GM12878 (cell line): ENCODE data around the gene DNAJB6. TPM values are rescaled to one million over a fixed set of nuclear protein-coding genes. Genes with fewer than 3 reads are reported as not detected.
A peak's percentile ranks its signal among the peaks of the same experiment; 100 is the strongest.

Experiments used
- ATAC-seq: fragments of 200-7000 bp; cut with Tn5 transposase; 3 replicates; pipeline ENCODE4 v1.9.1; 2020; ENCODE audit warnings: mild to moderate bottlenecking, moderate library complexity
- BruUV-seq: library from RNA; stranded (reverse); fragments of 400-500 nt; replicated peaks from 2 replicates; lab custom pipeline; 2021; lab: Mats Ljungman, UMichigan
- CTCF ChIA-PET: fragments of 300-600 bp; sonication (Branson Sonifier 250); formaldehyde crosslinking; extraction: SDS; loops from one replicate; lab custom pipeline; 2021; ENCODE audit warnings: inconsistent platforms; lab: Yijun Ruan, JAX
- POLR2A ChIA-PET: fragments of 350-600 bp; formaldehyde crosslinking; extraction: SDS; loops from one replicate; lab custom pipeline; 2021; ENCODE audit warnings: inconsistent platforms; lab: Charles Lee
- RAD21 ChIA-PET: fragments of 300-600 bp; sonication (Branson Sonifier 250); formaldehyde crosslinking; loops from one replicate; lab custom pipeline; 2023; ENCODE audit warnings: antibody characterized with exemption; ENCODE audit not compliant: unreplicated experiment; lab: Charles Lee
- SMC1A ChIA-PET: fragments of 300-600 bp; sonication (Branson Sonifier 250); formaldehyde crosslinking; loops from one replicate; lab custom pipeline; 2023; ENCODE audit not compliant: unreplicated experiment, uncharacterized antibody; lab: Charles Lee
- DNase-seq: peaks from one replicate; pipeline ENCODE4 v3.0.0-alpha.2; 2011; ENCODE audit warnings: low read depth, low spot score
- FAIRE-seq: peaks from 3 replicates; lab custom pipeline; 2011; peaks lifted over from hg19 to GRCh38; lab: Jason Lieb, UNC
- H2AFZ ChIP-seq: 2 replicates; pipeline ENCODE4 v1.6.0; 2011; ENCODE audit warnings: low read depth, low read length, control low read depth; ENCODE audit not compliant: control insufficient read depth
- H3K27ac ChIP-seq: 2 replicates; pipeline ENCODE4 v1.5.1; 2011; ENCODE audit warnings: control low read depth; ENCODE audit not compliant: control insufficient read depth, insufficient read depth
- H3K27me3 ChIP-seq, 2 experiments: replicated peaks in 1 of 2; 2 replicates each; pipeline versions ENCODE4 v1.6.0 to v1.6.1; 2011; ENCODE audit warnings: low read length in 1 of 2; ENCODE audit not compliant: control insufficient read depth in 2 of 2, insufficient read depth in 2 of 2
- H3K36me3 ChIP-seq, 2 experiments: 2 replicates each; pipeline ENCODE4 v1.5.1; 2011; ENCODE audit warnings: low read length in 1 of 2; ENCODE audit not compliant: control insufficient read depth in 2 of 2, insufficient read depth in 2 of 2
- H3K4me1 ChIP-seq: 2 replicates; pipeline ENCODE4 v1.6.1; 2011; ENCODE audit warnings: mild to moderate bottlenecking, low read length, moderate library complexity, mixed read lengths; ENCODE audit not compliant: control insufficient read depth, insufficient read depth
- H3K4me2 ChIP-seq: 2 replicates; pipeline ENCODE4 v1.6.0; 2011; ENCODE audit warnings: control low read depth; ENCODE audit not compliant: control insufficient read depth, insufficient read depth
- H3K4me3 ChIP-seq: fragments of 200-600 bp; sonication (generic); 2 replicates; pipeline ENCODE4 v1.5.1; 2016
- H3K79me2 ChIP-seq: 2 replicates; pipeline ENCODE4 v1.6.0; 2011; ENCODE audit warnings: low read length; ENCODE audit not compliant: control insufficient read depth, insufficient read depth
- H3K9ac ChIP-seq: 2 replicates; pipeline ENCODE4 v1.8.0; 2011; ENCODE audit warnings: low read length, control low read depth, mixed read lengths; ENCODE audit not compliant: control insufficient read depth, insufficient read depth
- H3K9me3 ChIP-seq: replicated peaks from 3 replicates; pipeline ENCODE4 v1.5.1; 2011; ENCODE audit warnings: mild to moderate bottlenecking, low read length; ENCODE audit not compliant: control insufficient read depth, insufficient read depth
- H4K20me1 ChIP-seq: 2 replicates; pipeline ENCODE4 v1.6.0; 2011; ENCODE audit not compliant: control insufficient read depth, insufficient read depth
- CBX5 ChIP-seq: sonication (generic); IDR thresholded peaks from 2 replicates; pipeline ENCODE4 v1.6.1; 2016; ENCODE audit warnings: low read depth, moderate library complexity, mild to moderate bottlenecking, inconsistent platforms
- EED ChIP-seq: sonication (generic); IDR thresholded peaks from 2 replicates; pipeline ENCODE4 v1.6.1; 2016; ENCODE audit warnings: antibody characterized with exemption, low read depth
- IKZF1 ChIP-seq: fragments of 450-650 bp; conservative IDR thresholded peaks from 2 replicates; pipeline ENCODE4 v1.6.1; 2017; ENCODE audit warnings: antibody characterized with exemption, mild to moderate bottlenecking
- IKZF2 ChIP-seq, 2 experiments: fragments of 450-650 bp; IDR thresholded peaks; 2 replicates each; pipeline ENCODE4 v1.6.1; 2017; ENCODE audit warnings: mild to moderate bottlenecking in 2 of 2, moderate library complexity in 2 of 2
- JUNB ChIP-seq: IDR thresholded peaks from 2 replicates; pipeline ENCODE4 v1.6.1; 2016; ENCODE audit warnings: antibody characterized with exemption, mild to moderate bottlenecking
- POLR2AphosphoS5 ChIP-seq: IDR thresholded peaks from 2 replicates; pipeline ENCODE4 v1.6.1; 2011; ENCODE audit warnings: mild to moderate bottlenecking, low read length, inconsistent platforms
- POU2F2 ChIP-seq: IDR thresholded peaks from 3 replicates; pipeline ENCODE4 v1.6.1; 2011; ENCODE audit warnings: low read depth, mild to moderate bottlenecking, low read length, borderline replicate concordance
- SPI1 ChIP-seq: IDR thresholded peaks from 2 replicates; pipeline ENCODE4 v1.6.1; 2011; ENCODE audit warnings: low read depth, mild to moderate bottlenecking, low read length, moderate library complexity, borderline replicate concordance; ENCODE audit not compliant: insufficient read depth
- ZBED1 ChIP-seq: IDR thresholded peaks from 2 replicates; pipeline ENCODE4 v1.6.1; 2016; ENCODE audit warnings: borderline replicate concordance
- ZNF622 ChIP-seq: fragments of 450-650 bp; IDR thresholded peaks from 2 replicates; pipeline ENCODE4 v1.6.1; 2017; ENCODE audit warnings: mild to moderate bottlenecking, inconsistent platforms
- ZSCAN29 ChIP-seq: fragments of 450-650 bp; IDR thresholded peaks from 2 replicates; pipeline ENCODE4 v1.6.1; 2017; ENCODE audit warnings: mild to moderate bottlenecking, moderate library complexity
- WGBS: methylation state at CpG from one replicate; pipeline ENCODE4 v1.1.6; 2016; ENCODE audit warnings: low lambda C conversion rate; ENCODE audit not compliant: insufficient replicate concordance, insufficient coverage; ENCODE audit errors: missing lambda C conversion rate; 5-methylcytosine and 5-hydroxymethylcytosine counted together
- in situ Hi-C: fragments of 300-500 bp; cut with MboI; formaldehyde crosslinking; loops from 9 replicates; pipeline ENCODE4 v1.14.3; 2018; ENCODE audit warnings: mixed read lengths
- intact Hi-C: fragments of 100-400 bp; cut with micrococcal nuclease; formaldehyde crosslinking; loops from one replicate; pipeline ENCODE4 v1.14.2; 2022; ENCODE audit not compliant: unreplicated experiment
- polyA plus RNA-seq, 11 experiments: library from polyadenylated mRNA; depleted of rRNA in 4 of 11; unstranded in 6 of 11; stranded (reverse) in 5 of 11; fragments of >200 nt; fragmentation: Nextera tagmentation in 4 of 11; fragmentation: Illumina TruSeq in 1 of 11; extraction: Ambion mirVana in 4 of 11; extraction: Trizol in 1 of 11; gene quantifications; 1 replicate in 1 of 11; 2 replicates in 10 of 11; pipeline versions ENCODE4 v1.2.1 to v1.2.3, GENCODE V29; 2011 to 2016; ENCODE audit warnings: inconsistent platforms in 2 of 11, missing spikeins in 2 of 11, low read depth in 1 of 11
- total RNA-seq, 4 experiments: library from RNA; depleted of rRNA in 3 of 4; stranded (reverse); fragments of >200 nt in 3 of 4; fragmentation: Illumina TruSeq in 1 of 4; extraction: Trizol in 1 of 4; gene quantifications; 2 replicates each; pipeline versions ENCODE4 v1.2.1 to v1.2.3, GENCODE V29; 2013 to 2021
- TF ChIP-seq, protein P1 (sequence below): IDR thresholded peaks from 2 replicates; pipeline ENCODE4 v1.6.1; 2012; ENCODE audit warnings: low read length, inconsistent platforms
- TF ChIP-seq, protein P2 (sequence below): IDR thresholded peaks from 2 replicates; pipeline ENCODE4 v1.6.1; 2012; ENCODE audit warnings: mild to moderate bottlenecking, low read depth, low read length

The DNAJB6 gene
- total and polyA plus RNA-seq, 10 of the 15 experiments (the other 5 are each of a cell fraction or from before 2014, with no cell fraction given), result 34.5 to 117 (median 53.1) TPM

DNA sequence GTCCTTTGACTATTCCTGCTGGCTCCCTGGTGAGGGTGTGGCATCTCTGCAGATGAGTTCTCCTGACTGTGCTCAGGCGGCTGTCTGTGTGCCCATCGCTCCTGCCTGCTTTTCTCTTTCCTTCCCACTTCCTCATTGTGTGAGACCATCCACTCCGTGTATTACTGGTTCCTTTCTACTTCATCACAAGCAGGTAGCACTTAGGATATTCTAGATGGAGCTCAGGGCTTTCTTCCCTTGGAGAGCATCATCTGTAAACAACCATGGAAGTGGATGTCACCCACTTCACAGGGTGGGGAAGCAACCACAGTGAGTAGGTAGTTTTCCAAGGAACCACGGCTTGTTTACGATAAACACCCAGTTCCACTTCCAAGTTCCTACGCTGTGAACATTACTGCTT, 15.7 kb downstream of the DNAJB6 start:
- Histone ChIP-seq H3K4me1 (peaks cover 27% of the 10 kb centered on the region), H2AFZ (no peak overlapping the region), H3K4me2 (peak overlapping the region; percentile 71), H3K27me3 (no peaks in the 10 kb centered on the region), H3K9ac (no peak overlapping the region), H3K4me3 (peak overlapping the region; percentile 51), H3K36me3 (peaks cover 8% of the 10 kb centered on the region in 2 experiments), H4K20me1 (peaks cover 5% of the 10 kb centered on the region; the same call in 1 of the 2 replicates), H3K79me2 (peaks cover 92% of the 10 kb centered on the region), H3K9me3 (no peaks in the 10 kb centered on the region), H3K27ac (peak overlapping the region; percentile 43)
- FAIRE-seq (no peak), ATAC-seq (peak; percentile 34), DNase-seq (no peak)
- in situ Hi-C loops, result no loop called here
- WGBS, result 14% methylated on average over 5 of the region's 6 CpGs
- no TSS peak for BruUV-seq
- ChIA-PET RAD21 (no interaction called here), CTCF (interaction anchor here (4.5 kb wide), 1 partner anchor 13 kb away, joined by 40 read pairs; no protein-coding TSS in a partner anchor), SMC1A (interaction anchor here (1.2 kb wide), 1 partner anchor 36 kb away, joined by 3 read pairs; no protein-coding TSS in a partner anchor), POLR2A (interaction anchor here (4.4 kb wide), 1 partner anchor 14 kb away, joined by 21 read pairs; the partner anchor contains the start of gene DNAJB6)
- intact Hi-C loops, result loop anchor here (10.0 kb wide), 1 partner anchor 338 kb away; the partner anchor contains the start of gene MNX1
- TF ChIP-seq, protein P1, sequence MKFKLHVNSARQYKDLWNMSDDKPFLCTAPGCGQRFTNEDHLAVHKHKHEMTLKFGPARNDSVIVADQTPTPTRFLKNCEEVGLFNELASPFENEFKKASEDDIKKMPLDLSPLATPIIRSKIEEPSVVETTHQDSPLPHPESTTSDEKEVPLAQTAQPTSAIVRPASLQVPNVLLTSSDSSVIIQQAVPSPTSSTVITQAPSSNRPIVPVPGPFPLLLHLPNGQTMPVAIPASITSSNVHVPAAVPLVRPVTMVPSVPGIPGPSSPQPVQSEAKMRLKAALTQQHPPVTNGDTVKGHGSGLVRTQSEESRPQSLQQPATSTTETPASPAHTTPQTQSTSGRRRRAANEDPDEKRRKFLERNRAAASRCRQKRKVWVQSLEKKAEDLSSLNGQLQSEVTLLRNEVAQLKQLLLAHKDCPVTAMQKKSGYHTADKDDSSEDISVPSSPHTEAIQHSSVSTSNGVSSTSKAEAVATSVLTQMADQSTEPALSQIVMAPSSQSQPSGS, result no peak
- TF ChIP-seq ZSCAN29 (no peak), POLR2AphosphoS5 (0 out of 2 replicates have a peak, but pooled peaks have one; percentile 36), ZNF622 (no peak), ZBED1 (no peak), SPI1 (peak; percentile 95), POU2F2 (no peak), IKZF2 (IDR thresholded peaks at IDR 0.05) (peak; percentile 64 to 65), IKZF1 (peak; percentile 38), JUNB (no peak), CBX5 (no peak), EED (peak; percentile 41; the same call in 1 of the 2 replicates)
- TF ChIP-seq, protein P2, sequence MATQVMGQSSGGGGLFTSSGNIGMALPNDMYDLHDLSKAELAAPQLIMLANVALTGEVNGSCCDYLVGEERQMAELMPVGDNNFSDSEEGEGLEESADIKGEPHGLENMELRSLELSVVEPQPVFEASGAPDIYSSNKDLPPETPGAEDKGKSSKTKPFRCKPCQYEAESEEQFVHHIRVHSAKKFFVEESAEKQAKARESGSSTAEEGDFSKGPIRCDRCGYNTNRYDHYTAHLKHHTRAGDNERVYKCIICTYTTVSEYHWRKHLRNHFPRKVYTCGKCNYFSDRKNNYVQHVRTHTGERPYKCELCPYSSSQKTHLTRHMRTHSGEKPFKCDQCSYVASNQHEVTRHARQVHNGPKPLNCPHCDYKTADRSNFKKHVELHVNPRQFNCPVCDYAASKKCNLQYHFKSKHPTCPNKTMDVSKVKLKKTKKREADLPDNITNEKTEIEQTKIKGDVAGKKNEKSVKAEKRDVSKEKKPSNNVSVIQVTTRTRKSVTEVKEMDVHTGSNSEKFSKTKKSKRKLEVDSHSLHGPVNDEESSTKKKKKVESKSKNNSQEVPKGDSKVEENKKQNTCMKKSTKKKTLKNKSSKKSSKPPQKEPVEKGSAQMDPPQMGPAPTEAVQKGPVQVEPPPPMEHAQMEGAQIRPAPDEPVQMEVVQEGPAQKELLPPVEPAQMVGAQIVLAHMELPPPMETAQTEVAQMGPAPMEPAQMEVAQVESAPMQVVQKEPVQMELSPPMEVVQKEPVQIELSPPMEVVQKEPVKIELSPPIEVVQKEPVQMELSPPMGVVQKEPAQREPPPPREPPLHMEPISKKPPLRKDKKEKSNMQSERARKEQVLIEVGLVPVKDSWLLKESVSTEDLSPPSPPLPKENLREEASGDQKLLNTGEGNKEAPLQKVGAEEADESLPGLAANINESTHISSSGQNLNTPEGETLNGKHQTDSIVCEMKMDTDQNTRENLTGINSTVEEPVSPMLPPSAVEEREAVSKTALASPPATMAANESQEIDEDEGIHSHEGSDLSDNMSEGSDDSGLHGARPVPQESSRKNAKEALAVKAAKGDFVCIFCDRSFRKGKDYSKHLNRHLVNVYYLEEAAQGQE, result no peak
